Panc1 (cell line): ENCODE measurements around the gene TMEM101. TPM values are rescaled to one million over a fixed set of nuclear protein-coding genes. Genes with fewer than 3 reads are reported as not detected.

Experiments used
- ATAC-seq: fragments of 200-7000 bp; cut with Tn5 transposase; 2 replicates; pipeline ENCODE4 v1.9.1; 2020; ENCODE audit warnings: mild to moderate bottlenecking, moderate library complexity
- BruUV-seq: library from RNA; stranded (reverse); fragments of 400-500 nt; replicated peaks from 2 replicates; lab custom pipeline; 2021; lab: Mats Ljungman, UMichigan
- CTCF ChIA-PET: fragments of 300-600 bp; sonication (Branson Sonifier 250); formaldehyde crosslinking; loops from one replicate; lab custom pipeline; 2022; ENCODE audit warnings: antibody characterized with exemption; lab: Charles Lee
- POLR2A ChIA-PET: fragments of 300-600 bp; sonication (Branson Sonifier 250); formaldehyde crosslinking; loops from one replicate; lab custom pipeline; 2022; ENCODE audit warnings: antibody characterized with exemption; lab: Charles Lee
- DNase-seq: peaks from one replicate; pipeline ENCODE4 v3.0.0-alpha.2; 2010; ENCODE audit warnings: low read depth, low spot score
- H3K27ac ChIP-seq: 2 replicates; pipeline ENCODE4 v1.5.1; 2011; ENCODE audit warnings: mild to moderate bottlenecking, low read length, inconsistent platforms
- H3K27me3 ChIP-seq: fragments of 200-500 bp; sonication (Bioruptor generic); 2 replicates; pipeline ENCODE4 v1.6.0; 2014; ENCODE audit warnings: low read length, inconsistent platforms; ENCODE audit not compliant: control insufficient read depth, insufficient read depth
- H3K36me3 ChIP-seq: fragments of 200-500 bp; sonication (Bioruptor generic); 2 replicates; pipeline ENCODE4 v1.5.1; 2014; ENCODE audit warnings: inconsistent platforms, mild to moderate bottlenecking, low read length, moderate library complexity; ENCODE audit not compliant: control insufficient read depth, insufficient read depth
- H3K4me1 ChIP-seq: 2 replicates; pipeline ENCODE4 v1.5.1; 2011; ENCODE audit warnings: inconsistent platforms, mild to moderate bottlenecking, low read length, moderate library complexity; ENCODE audit not compliant: control insufficient read depth, insufficient read depth
- H3K4me3 ChIP-seq, 2 experiments: 2 replicates each; pipeline ENCODE4 v1.5.1; 2011 to 2012; ENCODE audit warnings: low read depth in 2 of 2, low read length in 2 of 2, mild to moderate bottlenecking in 2 of 2, inconsistent platforms in 1 of 2, moderate library complexity in 1 of 2
- H3K9me3 ChIP-seq: fragments of 200-500 bp; sonication (Bioruptor generic); 2 replicates; pipeline ENCODE4 v1.5.1; 2014; ENCODE audit warnings: low read depth, mild to moderate bottlenecking, inconsistent platforms, low read length, moderate library complexity; ENCODE audit not compliant: control insufficient read depth, insufficient read depth
- POLR2AphosphoS5 ChIP-seq: IDR thresholded peaks from 2 replicates; pipeline ENCODE4 v1.6.1; 2012; ENCODE audit warnings: mild to moderate bottlenecking, low read depth, low read length, moderate library complexity
- REST ChIP-seq, 2 experiments: IDR thresholded peaks; 2 replicates each; pipeline ENCODE4 v1.6.1; 2011 to 2012; ENCODE audit warnings: low read depth in 2 of 2, control low read depth in 1 of 2, low read length in 1 of 2, mild to moderate bottlenecking in 1 of 2, moderate library complexity in 1 of 2; ENCODE audit not compliant: insufficient read depth in 1 of 2
- SIN3A ChIP-seq: IDR thresholded peaks from 2 replicates; pipeline ENCODE4 v1.6.1; 2012; ENCODE audit warnings: low read depth, mild to moderate bottlenecking, low read length, moderate library complexity, borderline replicate concordance; ENCODE audit not compliant: insufficient read depth
- TCF7L2 ChIP-seq: IDR thresholded peaks from 2 replicates; pipeline ENCODE4 v1.6.1; 2011; ENCODE audit warnings: mild to moderate bottlenecking, low read depth, low read length, inconsistent platforms
- in situ Hi-C: cut with HindIII; loops from 2 replicates; pipeline ENCODE4 v1.10.0; 2016; ENCODE audit warnings: low sequenced_read_pairs, low pct_unique_long_range_greater_than_20kb
- intact Hi-C: fragments of 100-400 bp; cut with micrococcal nuclease; formaldehyde crosslinking; loops from one replicate; pipeline ENCODE4 v1.10.0; 2022; ENCODE audit not compliant: unreplicated experiment
- total RNA-seq: library from RNA; stranded (reverse); gene quantifications from one replicate; pipeline ENCODE4 v1.2.1, GENCODE V29; 2021; ENCODE audit not compliant: unreplicated experiment
- TF ChIP-seq, protein P1 (sequence below): fragments of 450-650 bp; IDR thresholded peaks from 2 replicates; pipeline ENCODE4 v1.5.1; 2017; ENCODE audit warnings: mild to moderate bottlenecking

The TMEM101 gene
- total RNA-seq, 1 experiment from 2014 or later = 32.8 TPM

DNA sequence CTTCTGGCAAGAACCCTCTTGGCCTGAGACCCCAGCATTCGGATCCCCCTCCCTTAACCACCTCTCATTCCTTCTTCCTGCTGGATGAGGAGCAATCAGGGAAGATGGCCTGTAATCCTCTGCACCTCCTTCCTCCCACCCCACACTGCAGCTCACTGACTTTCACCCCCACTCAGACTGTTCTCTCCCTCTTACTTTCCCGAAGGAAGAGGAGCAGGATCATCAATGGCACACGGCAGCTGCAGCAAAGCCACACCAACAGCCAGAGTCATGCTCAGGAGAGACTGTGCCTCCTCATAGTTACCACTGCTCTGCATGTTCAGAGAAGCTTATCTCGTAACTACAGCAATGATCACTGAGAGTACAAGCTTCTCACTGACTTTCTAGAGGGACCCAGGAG, 10.1 kb upstream of the TMEM101 start:
- TF ChIP-seq TCF7L2 (no peak), POLR2AphosphoS5 (no peak), SIN3A (no peak), REST (IDR thresholded peaks at IDR 0.05; ENCODE audit: insufficient read depth in 1 of 2, low read depth in 2 of 2, low read length in 1 of 2) (no peak)
- TF ChIP-seq, protein P1, sequence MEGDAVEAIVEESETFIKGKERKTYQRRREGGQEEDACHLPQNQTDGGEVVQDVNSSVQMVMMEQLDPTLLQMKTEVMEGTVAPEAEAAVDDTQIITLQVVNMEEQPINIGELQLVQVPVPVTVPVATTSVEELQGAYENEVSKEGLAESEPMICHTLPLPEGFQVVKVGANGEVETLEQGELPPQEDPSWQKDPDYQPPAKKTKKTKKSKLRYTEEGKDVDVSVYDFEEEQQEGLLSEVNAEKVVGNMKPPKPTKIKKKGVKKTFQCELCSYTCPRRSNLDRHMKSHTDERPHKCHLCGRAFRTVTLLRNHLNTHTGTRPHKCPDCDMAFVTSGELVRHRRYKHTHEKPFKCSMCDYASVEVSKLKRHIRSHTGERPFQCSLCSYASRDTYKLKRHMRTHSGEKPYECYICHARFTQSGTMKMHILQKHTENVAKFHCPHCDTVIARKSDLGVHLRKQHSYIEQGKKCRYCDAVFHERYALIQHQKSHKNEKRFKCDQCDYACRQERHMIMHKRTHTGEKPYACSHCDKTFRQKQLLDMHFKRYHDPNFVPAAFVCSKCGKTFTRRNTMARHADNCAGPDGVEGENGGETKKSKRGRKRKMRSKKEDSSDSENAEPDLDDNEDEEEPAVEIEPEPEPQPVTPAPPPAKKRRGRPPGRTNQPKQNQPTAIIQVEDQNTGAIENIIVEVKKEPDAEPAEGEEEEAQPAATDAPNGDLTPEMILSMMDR = no peak
- H3K4me1 ChIP-seq = no peaks in the 10 kb centered on the region
- no peaks in the 10 kb centered on the region for H3K27me3 ChIP-seq
- no peak overlapping the region for H3K27ac ChIP-seq
- POLR2A ChIA-PET = no interaction called here
- no peaks in the 10 kb centered on the region for H3K9me3 ChIP-seq
- no peaks in the 10 kb centered on the region for H3K36me3 ChIP-seq
- in situ Hi-C loops (no loop called here), intact Hi-C loops (no loop called here)
- no TSS peak for BruUV-seq
- CTCF ChIA-PET = no interaction called here
- ATAC-seq (no peak), DNase-seq (no peak)
- H3K4me3 ChIP-seq = no peak overlapping the region

DNA sequence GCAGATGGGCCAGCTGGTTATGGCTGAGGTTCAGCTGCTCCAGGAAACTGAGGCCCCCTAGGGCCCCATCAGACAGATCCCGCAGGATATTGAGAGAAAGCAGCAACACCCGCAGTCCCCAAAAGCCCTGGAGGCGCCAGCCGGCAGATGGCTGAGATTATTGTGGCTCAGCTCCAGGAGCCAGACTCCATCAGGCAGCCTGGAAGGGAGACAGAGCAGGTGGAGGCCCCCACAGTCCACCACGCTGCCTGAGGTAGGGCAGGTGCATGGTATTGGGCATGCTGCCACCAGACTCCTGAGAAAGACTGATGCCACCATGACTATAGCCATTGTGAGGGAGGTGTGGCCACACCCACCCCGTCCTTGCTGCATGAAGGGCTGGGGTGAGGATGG, 9.5 kb upstream of the TMEM101 start:
- in situ Hi-C loops (no loop called here), intact Hi-C loops (no loop called here)
- Histone ChIP-seq H3K27me3 (no peaks in the 10 kb centered on the region), H3K36me3 (no peaks in the 10 kb centered on the region), H3K4me3 (no peak overlapping the region), H3K9me3 (no peaks in the 10 kb centered on the region), H3K27ac (no peak overlapping the region), H3K4me1 (no peaks in the 10 kb centered on the region)
- TF ChIP-seq TCF7L2 (no peak), REST (IDR thresholded peaks at IDR 0.05; ENCODE audit: insufficient read depth in 1 of 2, low read depth in 2 of 2, low read length in 1 of 2) (no peak), SIN3A (no peak), POLR2AphosphoS5 (no peak)
- TF ChIP-seq, protein P1 = no peak
- CTCF ChIA-PET = no interaction called here
- ATAC-seq (no peak; the same call in 1 of the 2 replicates), DNase-seq (no peak)
- BruUV-seq = no TSS peak
- POLR2A ChIA-PET = no interaction called here
